CD14-positive monocyte (primary cell): ENCODE data around the gene MAST4. TPM values are rescaled to one million over a fixed set of nuclear protein-coding genes. Genes with fewer than 3 reads are reported as not detected.

Experiments
- DNase-seq, 3 donors: peaks; one replicate each; pipeline ENCODE4 v3.0.0-alpha.2; 2011 to 2022
- H2AFZ ChIP-seq: 2 replicates; pipeline ENCODE4 v1.6.0; 2012; ENCODE audit warnings: mild to moderate bottlenecking, low read depth, low read length, inconsistent platforms; ENCODE audit not compliant: insufficient read depth, poor library complexity, severe bottlenecking
- H3K27ac ChIP-seq, 2 donors: 1 replicate in 1 of 2; 2 replicates in 1 of 2; pipeline ENCODE4 v1.5.1; 2012 to 2013; ENCODE audit warnings: low read length in 2 of 2, control low read depth in 1 of 2, inconsistent platforms in 1 of 2, low read depth in 1 of 2, mild to moderate bottlenecking in 1 of 2
- H3K27me3 ChIP-seq, 2 donors: one replicate each; pipeline versions ENCODE4 v1.6.0 to v1.6.1; 2011 to 2013; ENCODE audit warnings: low read length in 2 of 2; ENCODE audit not compliant: control insufficient read depth in 2 of 2, insufficient read depth in 2 of 2
- H3K36me3 ChIP-seq, 2 donors: replicated peaks in 1 of 2; 1 replicate in 1 of 2; 2 replicates in 1 of 2; pipeline versions ENCODE4 v1.5.1 to v1.6.1; 2012 to 2013; ENCODE audit warnings: low read length in 2 of 2, control low read depth in 1 of 2, inconsistent platforms in 1 of 2, mild to moderate bottlenecking in 1 of 2; ENCODE audit not compliant: insufficient read depth in 2 of 2, control insufficient read depth in 1 of 2
- H3K4me1 ChIP-seq, 2 donors: 1 replicate in 1 of 2; 2 replicates in 1 of 2; pipeline versions ENCODE4 v1.5.1 to v1.6.1; 2012 to 2013; ENCODE audit warnings: low read length in 2 of 2, control low read depth in 1 of 2, inconsistent platforms in 1 of 2, mild to moderate bottlenecking in 1 of 2, moderate library complexity in 1 of 2; ENCODE audit not compliant: insufficient read depth in 2 of 2, control insufficient read depth in 1 of 2
- H3K4me2 ChIP-seq: replicated peaks from 2 replicates; pipeline ENCODE3; 2012; ENCODE audit warnings: low read length, moderate library complexity, mild to moderate bottlenecking; ENCODE audit not compliant: poor library complexity, severe bottlenecking; ENCODE audit errors: extremely low read depth
- H3K4me3 ChIP-seq, 3 experiments: fragments of 200-600 bp in 1 of 3; sonication (generic) in 1 of 3; replicated peaks in 1 of 3; 1 replicate in 2 of 3; 2 replicates in 1 of 3; pipeline ENCODE4 v1.5.1; 2011 to 2013; ENCODE audit warnings: low read length in 3 of 3, mild to moderate bottlenecking in 3 of 3, control low read depth in 2 of 3, low read depth in 2 of 3, inconsistent platforms in 1 of 3, moderate library complexity in 1 of 3
- H3K79me2 ChIP-seq: 2 replicates; pipeline ENCODE4 v1.6.0; 2012; ENCODE audit warnings: mild to moderate bottlenecking, control low read depth, inconsistent platforms, low read length, moderate library complexity; ENCODE audit not compliant: insufficient read depth
- H3K9ac ChIP-seq: 2 replicates; pipeline ENCODE4 v1.6.0; 2017; ENCODE audit warnings: low read length, mild to moderate bottlenecking; ENCODE audit not compliant: insufficient read depth, poor library complexity, severe bottlenecking
- H3K9me3 ChIP-seq, 2 donors: replicated peaks in 1 of 2; 1 replicate in 1 of 2; 2 replicates in 1 of 2; pipeline versions ENCODE4 v1.5.1 to v1.6.1; 2012 to 2013; ENCODE audit warnings: low read length in 2 of 2, control low read depth in 1 of 2; ENCODE audit not compliant: control insufficient read depth in 1 of 2, insufficient read depth in 1 of 2
- H4K20me1 ChIP-seq: 2 replicates; pipeline ENCODE4 v1.6.0; 2012; ENCODE audit warnings: mild to moderate bottlenecking, low read length, control low read depth, moderate library complexity; ENCODE audit not compliant: insufficient read depth
- H3K27ac Mint-ChIP-seq, 7 donors: one replicate each; pipeline ENCODE4 v1.8.0; 2020; ENCODE audit warnings: mild to moderate bottlenecking in 7 of 7, mixed read lengths in 7 of 7, moderate library complexity in 6 of 7, inconsistent platforms in 2 of 7
- H3K27me3 Mint-ChIP-seq, 3 donors: one replicate each; pipeline ENCODE4 v1.8.0; 2021 to 2022; ENCODE audit warnings: low read depth in 3 of 3, mild to moderate bottlenecking in 3 of 3, mixed read lengths in 3 of 3, moderate library complexity in 3 of 3, inconsistent platforms in 1 of 3
- H3K36me3 Mint-ChIP-seq, 2 donors: one replicate each; pipeline ENCODE4 v1.8.0; 2020; ENCODE audit warnings: mixed read lengths in 2 of 2, inconsistent platforms in 1 of 2, mild to moderate bottlenecking in 1 of 2
- H3K4me1 Mint-ChIP-seq: one replicate; pipeline ENCODE4 v1.8.0; 2020; ENCODE audit warnings: mild to moderate bottlenecking, mixed read lengths
- H3K4me3 Mint-ChIP-seq, 2 donors: one replicate each; pipeline ENCODE4 v1.8.0; 2020; ENCODE audit warnings: mild to moderate bottlenecking in 2 of 2, mixed read lengths in 2 of 2, moderate library complexity in 1 of 2
- H3K9me3 Mint-ChIP-seq, 7 donors: one replicate each; pipeline ENCODE4 v1.8.0; 2020 to 2022; ENCODE audit warnings: mixed read lengths in 7 of 7, mild to moderate bottlenecking in 6 of 7, moderate library complexity in 6 of 7, inconsistent platforms in 2 of 7
- CTCF ChIP-seq: fragments of 200-600 bp; IDR thresholded peaks from one replicate; pipeline ENCODE4 v1.8.0; 2022; ENCODE audit warnings: antibody characterized with exemption, mild to moderate bottlenecking
- WGBS: methylation state at CpG from one replicate; pipeline ENCODE4 v1.1.5; 2013; ENCODE audit warnings: missing lambda C conversion rate; ENCODE audit not compliant: insufficient coverage; 5-methylcytosine and 5-hydroxymethylcytosine counted together
- intact Hi-C, 2 donors: fragments of 100-400 bp; cut with micrococcal nuclease; formaldehyde crosslinking; loops; one replicate each; pipeline versions ENCODE4 v1.15.0 to v1.15.1; 2023
- polyA plus RNA-seq, 3 donors: library from polyadenylated mRNA; depleted of rRNA in 1 of 3; unstranded in 2 of 3; stranded (reverse) in 1 of 3; fragments of 300-500 nt in 2 of 3; fragments of >200 nt in 1 of 3; fragmentation: Illumina TruSeq in 2 of 3; gene quantifications; 1 replicate in 2 of 3; 2 replicates in 1 of 3; pipeline ENCODE4 v1.2.3, GENCODE V29; 2012 to 2021

The MAST4 gene
- polyA plus RNA-seq, 3 donors = 0.03 to 0.24 TPM; not detected in 1

- intact Hi-C loops = no loop called here
- H3K4me3 Mint-ChIP-seq = no peak overlapping the region
- Histone ChIP-seq H3K4me2 (no peak overlapping the region), H3K27ac (no peak overlapping the region), H3K36me3 (no peaks in the 10 kb centered on the region), H2AFZ (no peak overlapping the region), H3K9me3 (no peaks in the 10 kb centered on the region), H3K4me1 (no peaks in the 10 kb centered on the region), H3K79me2 (no peaks in the 10 kb centered on the region), H4K20me1 (no peaks in the 10 kb centered on the region), H3K9ac (no peak overlapping the region), H3K27me3 (no peaks in the 10 kb centered on the region), H3K4me3 (no peak overlapping the region)
- peaks cover 2% of the 10 kb centered on the region for H3K4me1 Mint-ChIP-seq
- no peak for DNase-seq
- no peaks in the 10 kb centered on the region for H3K27me3 Mint-ChIP-seq
- no CpG with 5 or more reads among the region's 3 CpGs for WGBS
- H3K36me3 Mint-ChIP-seq = no peaks in the 10 kb centered on the region
- no peak overlapping the region for H3K27ac Mint-ChIP-seq
- no peak for TF ChIP-seq CTCF
- H3K9me3 Mint-ChIP-seq = no peaks in the 10 kb centered on the region
These were observed 537.6 kb downstream of the MAST4 start for GRCh38 chr5:67133776-67134175.

GRCh38 chr5:67135381-67135984, 539.3 kb downstream of the MAST4 start:
- H4K20me1 ChIP-seq = no peaks in the 10 kb centered on the region
- no peaks in the 10 kb centered on the region for H3K27me3 ChIP-seq
- H3K9me3 Mint-ChIP-seq = peaks cover 0 to 3% (median 0%) of the 10 kb centered on the region in 7 donors
- H3K4me3 Mint-ChIP-seq = no peak overlapping the region
- H3K27me3 Mint-ChIP-seq = no peaks in the 10 kb centered on the region
- H3K27ac ChIP-seq = no peak overlapping the region
- no peak overlapping the region for H2AFZ ChIP-seq
- no peak overlapping the region for H3K27ac Mint-ChIP-seq
- TF ChIP-seq CTCF = no peak
- no peaks in the 10 kb centered on the region for H3K36me3 ChIP-seq
- no peak for DNase-seq
- no CpG with 5 or more reads among the region's 6 CpGs for WGBS
- no peaks in the 10 kb centered on the region for H3K9me3 ChIP-seq
- no peaks in the 10 kb centered on the region for H3K79me2 ChIP-seq
- H3K4me1 ChIP-seq = no peaks in the 10 kb centered on the region
- intact Hi-C loops = no loop called here
- H3K9ac ChIP-seq = no peak overlapping the region
- no peaks in the 10 kb centered on the region for H3K36me3 Mint-ChIP-seq
- no peak overlapping the region for H3K4me3 ChIP-seq
- no peaks in the 10 kb centered on the region for H3K4me1 Mint-ChIP-seq
- H3K4me2 ChIP-seq = no peak overlapping the region
